Subcutaneous adipose tissue (tissue), 4 donors: ENCODE measurements around the gene EFEMP1. TPM values are rescaled to one million over a fixed set of nuclear protein-coding genes. Genes with fewer than 3 reads are reported as not detected.

Experiments
- CTCF ChIP-seq: fragments of 450-650 bp; IDR thresholded peaks from one replicate; pipeline ENCODE4 v1.5.1; 2016; ENCODE audit warnings: low read depth, mild to moderate bottlenecking, control low read depth, antibody characterized with exemption, moderate library complexity
- total RNA-seq, 4 donors: library from RNA; depleted of rRNA; stranded (reverse); fragments of >200 nt; gene quantifications; one replicate each; pipeline ENCODE4 v1.1.0, GENCODE V29; 2016

The EFEMP1 gene
- total RNA-seq, 4 donors from 2014 or later: 163 to 424 (median 345) TPM

GRCh38 chr2:55879976-55880375, 43.6 kb downstream of the EFEMP1 start:
- TF ChIP-seq CTCF: no peak

GRCh38 chr2:55877087-55877436, 46.5 kb downstream of the EFEMP1 start:
- no peak for TF ChIP-seq CTCF

GRCh38 chr2:55876429-55877086, 47.0 kb downstream of the EFEMP1 start:
- TF ChIP-seq CTCF: no peak

- TF ChIP-seq CTCF: no peak
Measured at GRCh38 chr2:55875434-55876135, 48.0 kb downstream of the EFEMP1 start.

GRCh38 chr2:55874338-55874737, 49.2 kb downstream of the EFEMP1 start:
- no peak for TF ChIP-seq CTCF

- no peak for TF ChIP-seq CTCF
Measured at GRCh38 chr2:55871637-55872036, 51.9 kb downstream of the EFEMP1 start.

GRCh38 chr2:55869637-55870325, 53.8 kb downstream of the EFEMP1 start:
- TF ChIP-seq CTCF: no peak
